NOMO-1 (cell line): Measurements from ENCODE around the gene CAMK1G.

Source experiments
- DNase-seq, 2 experiments: peaks; one replicate each; lab custom pipeline; 2025; ENCODE audit not compliant: unreplicated experiment in 2 of 2; lab: John Stamatoyannopoulos, UW

Gene CAMK1G

GRCh38 chr1:209583408-209583807 lies at the start of gene CAMK1G:
Gene CAMK1G (plus strand): TSS chr1:209583714. CDS start chr1:209594984, 11,270 bp downstream.
- DNase-seq = no peak

GRCh38 chr1:209534496-209535250 lies 48.8 kb upstream of the CAMK1G start:
- DNase-seq = peak in 1 of 2 experiments; percentile 35

- DNase-seq = no peak
Observed at GRCh38 chr1:209536843-209537242, 46.7 kb upstream of the CAMK1G start.

GRCh38 chr1:209537336-209538114 lies 46.0 kb upstream of the CAMK1G start:
- no peak for DNase-seq

GRCh38 chr1:209539576-209539975 lies 43.9 kb upstream of the CAMK1G start:
- DNase-seq = no peak

- DNase-seq = no peak
Observed at GRCh38 chr1:209542585-209542984, 40.9 kb upstream of the CAMK1G start.

- no peak for DNase-seq
Observed at GRCh38 chr1:209544098-209544497, 39.4 kb upstream of the CAMK1G start.

GRCh38 chr1:209545423-209545822 lies 38.1 kb upstream of the CAMK1G start:
- no peak for DNase-seq

- no peak for DNase-seq
Observed at GRCh38 chr1:209546390-209547085, 37.0 kb upstream of the CAMK1G start.

- no peak for DNase-seq
Observed at GRCh38 chr1:209547626-209548025, 35.9 kb upstream of the CAMK1G start.

GRCh38 chr1:209549443-209550205 lies 33.9 kb upstream of the CAMK1G start:
- DNase-seq = no peak

GRCh38 chr1:209550519-209550918 lies 33.0 kb upstream of the CAMK1G start:
- no peak for DNase-seq

- no peak for DNase-seq
Observed at GRCh38 chr1:209552406-209553264, 30.9 kb upstream of the CAMK1G start.

- DNase-seq = no peak
Observed at GRCh38 chr1:209554761-209555611, 28.5 kb upstream of the CAMK1G start.

GRCh38 chr1:209556162-209556690 lies 27.3 kb upstream of the CAMK1G start:
- DNase-seq = no peak

- no peak for DNase-seq
Observed at GRCh38 chr1:209557221-209557620, 26.3 kb upstream of the CAMK1G start.

- no peak for DNase-seq
Observed at GRCh38 chr1:209560529-209560928, 23.0 kb upstream of the CAMK1G start.

GRCh38 chr1:209560952-209561351 lies 22.6 kb upstream of the CAMK1G start:
- no peak for DNase-seq

- no peak for DNase-seq
Observed at GRCh38 chr1:209561532-209561931, 22.0 kb upstream of the CAMK1G start.
